H1 (cell line): ENCODE data around the gene PXDN. TPM values are rescaled to one million over a fixed set of nuclear protein-coding genes. Genes with fewer than 3 reads are reported as not detected.

ENCODE experiments used
- CTCF ChIA-PET: fragments of 300-600 bp; sonication (Branson Sonifier 250); formaldehyde crosslinking; loops from one replicate; lab custom pipeline; 2021; ENCODE audit not compliant: partially characterized antibody; lab: Charles Lee
- POLR2A ChIA-PET: fragments of 300-600 bp; sonication (Branson Sonifier 250); formaldehyde crosslinking; loops from one replicate; lab custom pipeline; 2021; ENCODE audit warnings: inconsistent platforms; ENCODE audit not compliant: partially characterized antibody; lab: Charles Lee
- DNase-seq, 2 experiments: peaks; one replicate each; pipeline versions ENCODE4 v3.0.0 to v3.0.0-alpha.2; 2010 to 2022; ENCODE audit warnings: low spot score in 2 of 2, low read depth in 1 of 2, mixed read lengths in 1 of 2
- FAIRE-seq: peaks from 2 replicates; lab custom pipeline; 2011; peaks lifted over from hg19 to GRCh38; lab: Jason Lieb, UNC
- H2AFZ ChIP-seq: 2 replicates; pipeline ENCODE4 v1.8.1; 2012; ENCODE audit warnings: low read length, inconsistent platforms
- H2AK5ac ChIP-seq: 2 replicates; pipeline ENCODE4 v1.6.1; 2013; ENCODE audit warnings: low read depth, low read length
- H2BK120ac ChIP-seq: replicated peaks from 2 replicates; pipeline ENCODE3; 2013; ENCODE audit warnings: low read depth, low read length, inconsistent platforms
- H2BK12ac ChIP-seq: 2 replicates; pipeline ENCODE4 v1.6.1; 2013; ENCODE audit warnings: low read depth, low read length
- H2BK15ac ChIP-seq: 2 replicates; pipeline ENCODE4 v1.6.1; 2013; ENCODE audit warnings: low read length
- H2BK20ac ChIP-seq: 2 replicates; pipeline ENCODE4 v1.6.1; 2013; ENCODE audit warnings: low read length
- H2BK5ac ChIP-seq: 2 replicates; pipeline ENCODE4 v1.6.1; 2013; ENCODE audit warnings: low read depth, low read length
- H3K14ac ChIP-seq: 2 replicates; pipeline ENCODE4 v1.6.1; 2013; ENCODE audit warnings: inconsistent platforms; ENCODE audit not compliant: insufficient read length
- H3K18ac ChIP-seq: 2 replicates; pipeline ENCODE4 v1.6.1; 2013; ENCODE audit warnings: low read length; ENCODE audit errors: extremely low read depth
- H3K23ac ChIP-seq: 2 replicates; pipeline ENCODE4 v1.6.1; 2013; ENCODE audit warnings: inconsistent platforms; ENCODE audit not compliant: insufficient read length
- H3K23me2 ChIP-seq: 2 replicates; pipeline ENCODE4 v1.6.1; 2013; ENCODE audit warnings: low read depth, low read length
- H3K27ac ChIP-seq: 2 replicates; pipeline ENCODE4 v1.6.1; 2011; ENCODE audit warnings: low read depth, low read length, inconsistent platforms
- H3K27me3 ChIP-seq, 4 experiments: replicated peaks in 1 of 4; 1 replicate in 1 of 4; 2 replicates in 3 of 4; pipeline versions ENCODE4 v1.6.1 to v1.8.1; 2011 to 2013; ENCODE audit warnings: low read length in 3 of 4, mild to moderate bottlenecking in 3 of 4, inconsistent platforms in 2 of 4, mixed read lengths in 2 of 4, moderate library complexity in 1 of 4; ENCODE audit not compliant: control insufficient read depth in 3 of 4, insufficient read depth in 3 of 4; ENCODE audit errors: extremely low read depth in 1 of 4
- H3K36me3 ChIP-seq, 4 experiments: 2 replicates each; pipeline versions ENCODE4 v1.6.1 to v1.8.1; 2011 to 2013; ENCODE audit warnings: mild to moderate bottlenecking in 4 of 4, low read length in 3 of 4, moderate library complexity in 2 of 4, control low read depth in 1 of 4, inconsistent platforms in 1 of 4; ENCODE audit not compliant: insufficient read depth in 4 of 4, control insufficient read depth in 2 of 4
- H3K4ac ChIP-seq: replicated peaks from 2 replicates; pipeline ENCODE3; 2013; ENCODE audit warnings: low read length, low read depth, mixed read lengths, inconsistent platforms; ENCODE audit not compliant: insufficient read length
- H3K4me1 ChIP-seq, 4 experiments: replicated peaks in 1 of 4; 1 replicate in 1 of 4; 2 replicates in 3 of 4; pipeline versions ENCODE4 v1.6.1 to v1.8.1; 2011 to 2013; ENCODE audit warnings: low read length in 3 of 4, inconsistent platforms in 2 of 4, mixed read lengths in 1 of 4; ENCODE audit not compliant: insufficient read depth in 4 of 4, control insufficient read depth in 3 of 4
- H3K4me2 ChIP-seq, 2 experiments: 2 replicates each; pipeline versions ENCODE4 v1.6.1 to v1.8.1; 2011 to 2013; ENCODE audit warnings: low read depth in 2 of 2, low read length in 2 of 2, control low read depth in 1 of 2, inconsistent platforms in 1 of 2, mild to moderate bottlenecking in 1 of 2; ENCODE audit not compliant: insufficient read depth in 1 of 2
- H3K4me3 ChIP-seq, 4 experiments: fragments of 200-600, 300-600 bp in 1 of 4; sonication (generic), shearing (Covaris generic), sonication (Bioruptor Twin) in 1 of 4; 2 replicates each; pipeline versions ENCODE4 v1.5.1 to v1.8.1; 2011 to 2016; ENCODE audit warnings: low read length in 4 of 4, low read depth in 3 of 4, control low read depth in 2 of 4, inconsistent platforms in 2 of 4, mild to moderate bottlenecking in 2 of 4, mixed read lengths in 1 of 4, moderate library complexity in 1 of 4; ENCODE audit not compliant: insufficient read depth in 2 of 4; ENCODE audit errors: extremely low read depth in 1 of 4
- H3K56ac ChIP-seq: replicated peaks from 2 replicates; pipeline ENCODE3; 2013; ENCODE audit warnings: low read depth, mild to moderate bottlenecking, mixed read lengths, low read length, inconsistent platforms; ENCODE audit not compliant: insufficient read length
- H3K79me1 ChIP-seq: 2 replicates; pipeline ENCODE4 v1.6.1; 2013; ENCODE audit warnings: low read depth, low read length, control low read depth
- H3K79me2 ChIP-seq, 2 experiments: 2 replicates each; pipeline versions ENCODE4 v1.6.1 to v1.8.1; 2012 to 2013; ENCODE audit warnings: low read length in 2 of 2, mild to moderate bottlenecking in 2 of 2, inconsistent platforms in 1 of 2; ENCODE audit not compliant: insufficient read depth in 2 of 2, control insufficient read depth in 1 of 2
- H3K9ac ChIP-seq, 4 experiments: replicated peaks in 1 of 4; 1 replicate in 1 of 4; 2 replicates in 3 of 4; pipeline versions ENCODE4 v1.6.1 to v1.8.1; 2011 to 2013; ENCODE audit warnings: low read depth in 3 of 4, low read length in 3 of 4, control low read depth in 2 of 4, mild to moderate bottlenecking in 2 of 4, moderate library complexity in 2 of 4, inconsistent platforms in 1 of 4; ENCODE audit errors: extremely low read depth in 1 of 4
- H3K9me3 ChIP-seq, 2 experiments: 2 replicates each; pipeline versions ENCODE4 v1.6.1 to v1.8.1; 2012 to 2013; ENCODE audit warnings: mild to moderate bottlenecking in 2 of 2, moderate library complexity in 2 of 2, control low read depth in 1 of 2, inconsistent platforms in 1 of 2, low read depth in 1 of 2, low read length in 1 of 2, mixed read lengths in 1 of 2; ENCODE audit not compliant: insufficient read depth in 2 of 2
- H4K20me1 ChIP-seq, 2 experiments: replicated peaks in 1 of 2; 2 replicates each; pipeline versions ENCODE3 to v1.8.1; 2011 to 2013; ENCODE audit warnings: inconsistent platforms in 2 of 2, low read length in 2 of 2, mild to moderate bottlenecking in 1 of 2; ENCODE audit not compliant: insufficient read depth in 2 of 2, control insufficient read depth in 1 of 2
- H4K5ac ChIP-seq: 2 replicates; pipeline ENCODE4 v1.6.1; 2013; ENCODE audit warnings: low read length, low read depth, mixed read lengths, inconsistent platforms; ENCODE audit not compliant: insufficient read length
- H4K8ac ChIP-seq: 2 replicates; pipeline ENCODE4 v1.8.0; 2013; ENCODE audit warnings: mild to moderate bottlenecking, moderate library complexity, low read length, inconsistent platforms; ENCODE audit not compliant: insufficient read depth; ENCODE audit errors: extremely low read depth
- H4K91ac ChIP-seq: replicated peaks from 2 replicates; pipeline ENCODE3; 2013; ENCODE audit warnings: low read length, mixed read lengths, inconsistent platforms; ENCODE audit not compliant: insufficient read length
- CBX5 ChIP-seq: fragments of 300-800, 300-1000 bp; sonication (generic); IDR thresholded peaks from 2 replicates; pipeline ENCODE4 v1.7.1; 2016; ENCODE audit warnings: antibody characterized with exemption, low read length, low read depth
- CBX8 ChIP-seq: fragments of 300-800, 300-1000 bp; sonication (generic); IDR thresholded peaks from 2 replicates; pipeline ENCODE4 v1.7.1; 2016; ENCODE audit warnings: low read depth, low read length, borderline replicate concordance
- CEBPB ChIP-seq: IDR thresholded peaks from 2 replicates; pipeline ENCODE4 v1.6.1; 2012; ENCODE audit warnings: low read depth, low read length
- EGR1 ChIP-seq: IDR thresholded peaks from 2 replicates; pipeline ENCODE4 v1.6.1; 2011; ENCODE audit warnings: low read depth, low read length, borderline replicate concordance
- EP300 ChIP-seq, 2 experiments: IDR thresholded peaks; 1 replicate in 1 of 2; 2 replicates in 1 of 2; pipeline ENCODE4 v1.6.1; 2011 to 2012; ENCODE audit warnings: low read depth in 2 of 2, low read length in 2 of 2, mild to moderate bottlenecking in 2 of 2, borderline replicate concordance in 1 of 2, inconsistent platforms in 1 of 2, moderate library complexity in 1 of 2
- FOSL1 ChIP-seq: IDR thresholded peaks from 2 replicates; pipeline ENCODE4 v1.6.1; 2011; ENCODE audit warnings: mild to moderate bottlenecking, low read depth, low read length, moderate library complexity; ENCODE audit not compliant: insufficient read depth
- GTF2F1 ChIP-seq: IDR thresholded peaks from 2 replicates; pipeline ENCODE4 v1.6.1; 2012; ENCODE audit warnings: low read depth, low read length, improper control_type of control experiment, borderline replicate concordance
- HDAC6 ChIP-seq: IDR thresholded peaks from one replicate; pipeline ENCODE4 v1.7.1; 2012; ENCODE audit warnings: low read depth, mild to moderate bottlenecking, inconsistent platforms, low read length, moderate library complexity
- POLR2AphosphoS5 ChIP-seq: IDR thresholded peaks from 2 replicates; pipeline ENCODE4 v1.6.1; 2011; ENCODE audit warnings: low read depth, low read length
- RAD21 ChIP-seq, 2 experiments: IDR thresholded peaks in 1 of 2; conservative IDR thresholded peaks in 1 of 2; 2 replicates each; pipeline ENCODE4 v1.6.1; 2011; ENCODE audit warnings: low read depth in 2 of 2, low read length in 2 of 2, improper control_type of control experiment in 1 of 2, inconsistent platforms in 1 of 2, mild to moderate bottlenecking in 1 of 2, moderate library complexity in 1 of 2
- SIN3A ChIP-seq, 2 experiments: IDR thresholded peaks in 1 of 2; conservative IDR thresholded peaks in 1 of 2; 2 replicates each; pipeline ENCODE4 v1.6.1; 2011 to 2012; ENCODE audit warnings: low read length in 2 of 2, improper control_type of control experiment in 1 of 2, low read depth in 1 of 2, mild to moderate bottlenecking in 1 of 2
- SP1 ChIP-seq: IDR thresholded peaks from 2 replicates; pipeline ENCODE4 v1.6.1; 2011; ENCODE audit warnings: low read depth, low read length
- TCF12 ChIP-seq: IDR thresholded peaks from 2 replicates; pipeline ENCODE4 v1.6.1; 2011; ENCODE audit warnings: low read depth, mild to moderate bottlenecking, low read length
- YY1 ChIP-seq: IDR thresholded peaks from 2 replicates; pipeline ENCODE4 v1.6.1; 2011; ENCODE audit warnings: low read depth, mild to moderate bottlenecking, low read length
- WGBS, 2 experiments: shearing (Covaris generic) in 1 of 2; methylation state at CpG; one replicate each; pipeline versions ENCODE4 v1.1.6 to v1.1.7; 2013 to 2015; ENCODE audit warnings: low lambda C conversion rate in 2 of 2, mixed read lengths in 2 of 2, inconsistent platforms in 1 of 2, low coverage in 1 of 2, missing lambda C conversion rate in 1 of 2; ENCODE audit not compliant: insufficient replicate concordance in 2 of 2, insufficient coverage in 1 of 2, insufficient read length in 1 of 2; ENCODE audit errors: extremely low coverage in 1 of 2, missing lambda C conversion rate in 1 of 2; 5-methylcytosine and 5-hydroxymethylcytosine counted together
- polyA plus RNA-seq, 7 experiments: library from polyadenylated mRNA; depleted of rRNA in 3 of 7; stranded (reverse) in 5 of 7; unstranded in 2 of 7; fragments of >200 nt in 5 of 7; fragments of 200-250 nt in 2 of 7; gene quantifications; 1 replicate in 5 of 7; 2 replicates in 1 of 7; 4 replicates in 1 of 7; pipeline versions ENCODE4 v1.2.1 to v1.2.3, GENCODE V29; 2011 to 2013; ENCODE audit warnings: missing spikeins in 2 of 7, mixed read lengths in 2 of 7
- total RNA-seq: library from RNA; stranded (reverse); fragmentation: NEBNext Ultra II Directional; extraction: Animal tissue kit (Norgen Biotek cat#: 25700); gene quantifications from 2 replicates; pipeline ENCODE4 v1.2.1, GENCODE V29; 2021

The PXDN gene
- total and polyA plus RNA-seq, 2 of the 8 experiments (the other 6 are each of a cell fraction or from before 2014, with no cell fraction given): 104 to 141 TPM

- FAIRE-seq (no peak), DNase-seq (no peak)
- H3K56ac ChIP-seq: no peak overlapping the region
- no peak overlapping the region for H2BK20ac ChIP-seq
- ChIA-PET CTCF (no interaction called here), POLR2A (interaction anchor here (2.6 kb wide), 1 partner anchor 11 kb away, joined by 11 read pairs; no protein-coding TSS in a partner anchor)
- H2BK5ac ChIP-seq: no peak overlapping the region
- H4K91ac ChIP-seq: no peak overlapping the region
- no peak overlapping the region for H2BK12ac ChIP-seq
- H4K8ac ChIP-seq: no peak overlapping the region
- H2AFZ ChIP-seq: no peak overlapping the region
- H3K23me2 ChIP-seq: no peaks in the 10 kb centered on the region
- H3K27ac ChIP-seq: no peak overlapping the region
- no peak for TF ChIP-seq EP300 (IDR thresholded peaks at IDR 0.05; ENCODE audit: borderline replicate concordance in 1 of 2, low read depth in 2 of 2, low read length in 2 of 2)
- no peak for TF ChIP-seq SP1
- no peak for TF ChIP-seq POLR2AphosphoS5
- TF ChIP-seq FOSL1: no peak
- no peak for TF ChIP-seq CEBPB
- TF ChIP-seq TCF12: no peak
- TF ChIP-seq RAD21 (IDR thresholded peaks at IDR 0.05 in 1 of 2, conservative IDR thresholded peaks at IDR 0.05 in 1 of 2; ENCODE audit: low read depth in 2 of 2, low read length in 2 of 2): no peak
- no peak for TF ChIP-seq SIN3A (conservative IDR thresholded peaks at IDR 0.05 in 1 of 2, IDR thresholded peaks at IDR 0.05 in 1 of 2; ENCODE audit: low read depth in 1 of 2, low read length in 2 of 2)
- TF ChIP-seq CBX8: no peak
- TF ChIP-seq EGR1: no peak
- no peak for TF ChIP-seq CBX5
- TF ChIP-seq HDAC6: no peak
- no peak for TF ChIP-seq YY1
- TF ChIP-seq GTF2F1: no peak
- H3K4ac ChIP-seq: no peak overlapping the region
- no peak overlapping the region for H3K9ac ChIP-seq
- H3K4me3 ChIP-seq: no peak overlapping the region
- H2AK5ac ChIP-seq: no peak overlapping the region
- peaks cover 6 to 40% (median 27%) of the 10 kb centered on the region in 4 experiments for H3K36me3 ChIP-seq
- H3K27me3 ChIP-seq: no peaks in the 10 kb centered on the region
- H3K4me2 ChIP-seq: no peak overlapping the region
- no peak overlapping the region for H4K5ac ChIP-seq
- no peak overlapping the region for H3K23ac ChIP-seq
- no peak overlapping the region for H2BK15ac ChIP-seq
- H3K9me3 ChIP-seq: no peaks in the 10 kb centered on the region
- peaks cover 0 to 6% of the 10 kb centered on the region in 2 experiments for H4K20me1 ChIP-seq
- H3K79me2 ChIP-seq: no peaks in the 10 kb centered on the region
- H3K14ac ChIP-seq: no peak overlapping the region
- no peak overlapping the region for H2BK120ac ChIP-seq
- no peaks in the 10 kb centered on the region for H3K4me1 ChIP-seq
- WGBS, 2 experiments: 94% methylated on average over 11 of the region's 11 CpGs; no CpG with 5 or more reads in 1 of the 2 experiments
- H3K79me1 ChIP-seq: no peaks in the 10 kb centered on the region; the same call in 1 of the 2 replicates
- H3K18ac ChIP-seq: no peak overlapping the region
These were observed 108.5 kb downstream of the PXDN start for GRCh38 chr2:1635823-1636222.
